Hepatocyte (in vitro differentiated cells): ENCODE data around the gene ALKBH4.

ENCODE experiments used
- CTCF ChIP-seq: fragments of 200-600 bp; sonication (generic); IDR thresholded peaks from 2 replicates; pipeline ENCODE4 v1.5.1; 2016; ENCODE audit warnings: antibody characterized with exemption, mild to moderate bottlenecking; ENCODE audit not compliant: poor library complexity
- EZH2 ChIP-seq: fragments of 200-600 bp; sonication (generic); IDR thresholded peaks from 2 replicates; pipeline ENCODE4 v1.6.1; 2016; ENCODE audit warnings: antibody characterized with exemption, mild to moderate bottlenecking, borderline replicate concordance

GRCh38 chr7:102471791-102472125, 7.1 kb upstream of the ALKBH4 start:
- TF ChIP-seq EZH2 (no peak), CTCF (no peak)
